Stomach smooth muscle (tissue), 2 donors: ENCODE results near the gene DENND4A.

Experiments used
- H3K27ac ChIP-seq: one replicate; pipeline ENCODE4 v1.7.0; 2013; ENCODE audit warnings: mild to moderate bottlenecking, low read length, inconsistent platforms
- H3K27me3 ChIP-seq, 2 donors: one replicate each; pipeline ENCODE4 v1.7.0; 2013; ENCODE audit warnings: low read length in 2 of 2; ENCODE audit not compliant: insufficient read depth in 2 of 2, control insufficient read depth in 1 of 2
- H3K36me3 ChIP-seq, 2 donors: one replicate each; pipeline ENCODE4 v1.7.0; 2013; ENCODE audit warnings: low read length in 2 of 2; ENCODE audit not compliant: control insufficient read depth in 2 of 2, insufficient read depth in 2 of 2
- H3K4me1 ChIP-seq: one replicate; pipeline ENCODE4 v1.7.0; 2013; ENCODE audit warnings: low read length; ENCODE audit not compliant: control insufficient read depth, insufficient read depth
- H3K4me3 ChIP-seq, 2 donors: one replicate each; pipeline ENCODE4 v1.7.0; 2013; ENCODE audit warnings: low read length in 2 of 2
- H3K9ac ChIP-seq, 2 donors: one replicate each; pipeline ENCODE4 v1.7.0; 2013; ENCODE audit warnings: low read length in 2 of 2, mild to moderate bottlenecking in 1 of 2
- H3K9me3 ChIP-seq, 2 donors: one replicate each; pipeline ENCODE4 v1.7.0; 2013; ENCODE audit warnings: low read length in 2 of 2; ENCODE audit not compliant: control insufficient read depth in 2 of 2
- donor health status: healthy.
- donor health status: Pancreatic carcinoma.

DENND4A gene

GRCh38 chr15:65767895-65768294, 24.2 kb downstream of the DENND4A start:
- H3K4me1 ChIP-seq: peaks cover 12% of the 10 kb centered on the region
- H3K4me3 ChIP-seq: no peak overlapping the region
- no peaks in the 10 kb centered on the region for H3K36me3 ChIP-seq
- no peaks in the 10 kb centered on the region for H3K9me3 ChIP-seq
- H3K27ac ChIP-seq: no peak overlapping the region
- H3K27me3 ChIP-seq: no peaks in the 10 kb centered on the region
- H3K9ac ChIP-seq: no peak overlapping the region

GRCh38 chr15:65767264-65767595, 24.9 kb downstream of the DENND4A start:
- Histone ChIP-seq H3K9me3 (no peaks in the 10 kb centered on the region), H3K27ac (peak overlapping the region; percentile 46), H3K27me3 (no peaks in the 10 kb centered on the region), H3K36me3 (no peaks in the 10 kb centered on the region), H3K9ac (no peak overlapping the region), H3K4me1 (peaks cover 12% of the 10 kb centered on the region), H3K4me3 (no peak overlapping the region)

GRCh38 chr15:65766422-65767263, 25.4 kb downstream of the DENND4A start:
- Histone ChIP-seq H3K4me3 (no peak overlapping the region), H3K27me3 (no peaks in the 10 kb centered on the region), H3K27ac (peak overlapping the region; percentile 46), H3K9ac (no peak overlapping the region), H3K9me3 (no peaks in the 10 kb centered on the region), H3K4me1 (peaks cover 12% of the 10 kb centered on the region), H3K36me3 (no peaks in the 10 kb centered on the region)

GRCh38 chr15:65765106-65765505, 27.0 kb downstream of the DENND4A start:
- Histone ChIP-seq H3K27me3 (no peaks in the 10 kb centered on the region), H3K4me3 (no peak overlapping the region), H3K36me3 (no peaks in the 10 kb centered on the region), H3K4me1 (peaks cover 12% of the 10 kb centered on the region), H3K27ac (no peak overlapping the region), H3K9ac (no peak overlapping the region), H3K9me3 (no peaks in the 10 kb centered on the region)

- Histone ChIP-seq H3K27me3 (no peaks in the 10 kb centered on the region), H3K9ac (no peak overlapping the region), H3K36me3 (no peaks in the 10 kb centered on the region), H3K27ac (no peak overlapping the region), H3K4me1 (peaks cover 12% of the 10 kb centered on the region), H3K4me3 (no peak overlapping the region), H3K9me3 (no peaks in the 10 kb centered on the region)
Observed at GRCh38 chr15:65762914-65763787, 28.9 kb downstream of the DENND4A start.

GRCh38 chr15:65762399-65762798, 29.7 kb downstream of the DENND4A start:
- Histone ChIP-seq H3K27ac (no peak overlapping the region), H3K9ac (no peak overlapping the region), H3K4me3 (no peak overlapping the region), H3K4me1 (peaks cover 11% of the 10 kb centered on the region), H3K9me3 (no peaks in the 10 kb centered on the region), H3K36me3 (no peaks in the 10 kb centered on the region), H3K27me3 (no peaks in the 10 kb centered on the region)

- Histone ChIP-seq H3K27ac (no peak overlapping the region), H3K9me3 (no peaks in the 10 kb centered on the region), H3K4me1 (peaks cover 3% of the 10 kb centered on the region), H3K27me3 (no peaks in the 10 kb centered on the region), H3K4me3 (no peak overlapping the region), H3K9ac (no peak overlapping the region), H3K36me3 (no peaks in the 10 kb centered on the region)
Observed at GRCh38 chr15:65761210-65761926, 30.7 kb downstream of the DENND4A start.

- Histone ChIP-seq H3K9ac (no peak overlapping the region), H3K27ac (no peak overlapping the region), H3K36me3 (peaks cover 0 to 7% of the 10 kb centered on the region in 2 donors), H3K27me3 (no peaks in the 10 kb centered on the region), H3K4me3 (no peak overlapping the region), H3K9me3 (no peaks in the 10 kb centered on the region), H3K4me1 (no peaks in the 10 kb centered on the region)
Observed at GRCh38 chr15:65759441-65759840, 32.7 kb downstream of the DENND4A start.

GRCh38 chr15:65758242-65758641, 33.9 kb downstream of the DENND4A start:
- Histone ChIP-seq H3K36me3 (peaks cover 0 to 7% of the 10 kb centered on the region in 2 donors), H3K4me3 (no peak overlapping the region)

GRCh38 chr15:65757256-65757655, 34.8 kb downstream of the DENND4A start:
- no peaks in the 10 kb centered on the region for H3K9me3 ChIP-seq
- H3K27me3 ChIP-seq: no peaks in the 10 kb centered on the region
- no peaks in the 10 kb centered on the region for H3K4me1 ChIP-seq
- H3K4me3 ChIP-seq: no peak overlapping the region
- peaks cover 0 to 7% of the 10 kb centered on the region in 2 donors for H3K36me3 ChIP-seq
- H3K27ac ChIP-seq: no peak overlapping the region
- no peak overlapping the region for H3K9ac ChIP-seq

More at GRCh38 chr15:65758242-65758641, 33.9 kb downstream of the DENND4A start:
- Histone ChIP-seq H3K27me3 (no peaks in the 10 kb centered on the region), H3K9ac (no peak overlapping the region), H3K9me3 (no peaks in the 10 kb centered on the region), H3K4me1 (no peaks in the 10 kb centered on the region), H3K27ac (no peak overlapping the region)
